Stimulated activated CD4-positive, alpha-beta T cell treated with anti-CD3 and anti-CD28 coated beads, Interleukin-4, amount 100 ng/mL, for 1 hour (primary cell): Measurements from ENCODE around the gene CDH13.

Experiments used
- DNase-seq: peaks from one replicate; pipeline ENCODE4 v3.0.0-alpha.2; 2020

Gene CDH13

DNA sequence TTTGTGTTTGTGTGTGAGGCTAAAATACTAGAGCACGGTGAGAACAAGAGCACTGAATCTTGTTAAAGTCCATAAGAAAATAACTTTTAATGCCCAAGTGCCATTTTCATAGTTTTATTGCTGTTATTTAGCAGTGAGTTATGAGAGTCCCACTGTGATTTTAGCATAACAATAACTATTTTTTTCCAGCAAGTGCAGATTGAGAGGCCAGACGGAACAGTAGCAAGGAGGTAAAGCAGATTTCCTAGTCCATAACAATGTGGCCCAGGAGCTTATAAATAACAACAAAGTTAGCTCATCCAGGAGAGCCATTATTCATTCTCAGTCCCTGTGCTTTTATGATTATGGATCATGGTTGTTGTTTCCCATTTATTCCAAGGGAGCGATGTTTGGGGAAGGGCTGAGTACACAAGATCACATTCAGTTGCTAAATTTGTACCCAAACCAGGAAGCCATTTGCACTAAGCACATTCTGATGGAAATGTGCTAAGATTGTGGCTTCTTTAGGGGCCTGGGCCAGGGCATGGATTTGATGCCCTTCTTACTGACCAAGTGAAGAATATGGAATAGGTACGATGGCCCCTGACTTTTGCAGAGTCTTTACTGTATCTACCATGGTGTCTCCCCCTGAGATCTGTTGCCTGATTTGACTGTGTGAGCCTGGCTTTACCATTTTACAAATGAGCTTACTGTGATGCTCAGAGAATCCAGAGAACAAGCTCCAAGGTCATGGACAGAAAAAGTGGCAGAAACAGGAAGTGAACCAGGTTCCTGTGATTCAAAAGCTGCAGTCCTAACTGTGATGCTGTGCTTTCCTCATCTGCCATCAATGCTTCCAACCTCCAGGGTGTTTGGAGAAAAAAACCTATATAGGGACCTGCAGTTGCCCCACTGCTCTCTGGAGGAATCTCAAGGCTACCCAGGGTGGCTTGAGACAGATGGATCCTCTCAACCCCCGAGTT lies 976.3 kb downstream of the CDH13 start:
- no peak for DNase-seq

DNA sequence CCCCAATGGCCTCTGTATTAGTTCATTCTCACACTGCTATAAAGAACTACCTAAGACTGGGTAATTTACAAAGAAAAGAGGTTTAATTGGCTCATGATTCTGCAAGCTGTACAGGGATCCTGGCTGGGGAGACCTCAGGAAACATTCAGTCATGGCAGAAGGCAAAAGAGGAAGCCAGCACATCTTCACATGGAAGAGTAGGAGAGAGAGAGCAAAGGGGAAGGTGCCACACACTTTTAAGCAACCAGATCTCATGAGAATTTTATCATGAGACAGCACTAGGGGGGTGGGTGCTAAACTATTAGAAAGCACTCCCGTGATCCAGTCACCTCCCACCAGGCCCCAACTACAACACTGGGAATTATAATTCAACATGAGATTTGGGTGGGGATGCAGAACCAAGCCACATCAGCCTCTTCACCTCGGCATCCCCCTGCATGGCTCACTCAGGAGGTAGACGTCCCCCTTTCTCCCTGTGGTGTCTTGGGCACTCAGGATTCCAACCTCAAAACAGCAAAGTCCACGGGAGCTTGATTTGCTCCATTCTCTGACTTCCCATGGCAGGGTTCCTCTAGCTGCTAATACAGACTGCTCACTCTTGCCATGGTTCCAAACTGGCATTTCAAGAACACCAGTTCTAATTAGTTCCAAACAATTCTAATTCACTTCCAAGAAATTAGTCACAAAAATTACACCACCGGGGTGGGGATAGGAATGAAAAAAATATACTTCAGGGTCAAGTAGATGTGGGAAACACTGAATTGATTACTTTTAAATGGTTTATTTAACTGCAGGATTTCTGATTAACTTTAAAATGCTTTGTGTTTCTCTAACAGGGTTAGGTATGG lies 977.2 kb downstream of the CDH13 start:
- no peak for DNase-seq

DNA sequence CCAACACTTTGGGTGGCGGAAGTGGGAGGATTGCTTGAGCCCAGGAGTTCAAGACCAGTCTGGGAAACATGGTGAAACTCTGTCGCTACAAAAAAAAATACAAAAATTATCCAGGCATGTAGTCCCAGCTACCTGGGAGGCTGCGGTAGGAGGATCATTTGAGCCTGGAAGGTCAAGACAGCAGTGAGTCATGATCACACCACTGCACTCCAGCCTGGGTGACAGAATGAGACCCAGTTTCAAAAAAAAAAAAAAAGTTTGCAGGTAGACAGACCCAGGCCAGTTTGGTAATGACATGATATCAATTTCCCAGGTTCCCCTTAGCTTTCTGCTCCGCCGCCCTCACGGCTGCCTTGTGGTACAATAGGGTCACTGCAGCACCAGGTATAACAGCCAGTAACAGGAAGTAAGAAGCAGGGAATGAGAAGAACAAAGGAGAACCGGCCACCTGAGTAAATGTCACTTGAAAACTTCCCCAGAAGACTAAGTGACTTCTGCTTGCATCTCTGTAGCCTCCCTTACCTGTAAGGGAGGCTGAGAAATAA lies 979.8 kb downstream of the CDH13 start:
- DNase-seq, result no peak

DNA sequence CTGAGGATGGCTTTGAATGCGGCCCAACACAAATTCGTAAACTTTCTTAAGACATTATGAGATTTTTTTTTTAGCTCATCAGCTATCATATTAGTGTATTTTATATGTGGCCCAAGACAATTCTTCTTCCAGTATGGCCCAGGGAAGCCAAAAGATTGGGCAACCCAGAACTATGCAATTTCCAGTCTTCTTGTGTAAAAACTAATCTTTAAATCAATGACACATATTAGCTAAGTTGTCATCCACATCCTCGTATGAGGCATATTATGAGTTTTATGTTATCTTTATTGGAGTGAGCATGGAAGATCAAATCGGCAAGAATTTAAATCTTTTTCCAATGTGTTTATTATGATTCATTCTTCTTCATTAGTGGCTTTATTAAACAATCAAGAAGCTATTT lies 982.4 kb downstream of the CDH13 start:
- no peak for DNase-seq

DNA sequence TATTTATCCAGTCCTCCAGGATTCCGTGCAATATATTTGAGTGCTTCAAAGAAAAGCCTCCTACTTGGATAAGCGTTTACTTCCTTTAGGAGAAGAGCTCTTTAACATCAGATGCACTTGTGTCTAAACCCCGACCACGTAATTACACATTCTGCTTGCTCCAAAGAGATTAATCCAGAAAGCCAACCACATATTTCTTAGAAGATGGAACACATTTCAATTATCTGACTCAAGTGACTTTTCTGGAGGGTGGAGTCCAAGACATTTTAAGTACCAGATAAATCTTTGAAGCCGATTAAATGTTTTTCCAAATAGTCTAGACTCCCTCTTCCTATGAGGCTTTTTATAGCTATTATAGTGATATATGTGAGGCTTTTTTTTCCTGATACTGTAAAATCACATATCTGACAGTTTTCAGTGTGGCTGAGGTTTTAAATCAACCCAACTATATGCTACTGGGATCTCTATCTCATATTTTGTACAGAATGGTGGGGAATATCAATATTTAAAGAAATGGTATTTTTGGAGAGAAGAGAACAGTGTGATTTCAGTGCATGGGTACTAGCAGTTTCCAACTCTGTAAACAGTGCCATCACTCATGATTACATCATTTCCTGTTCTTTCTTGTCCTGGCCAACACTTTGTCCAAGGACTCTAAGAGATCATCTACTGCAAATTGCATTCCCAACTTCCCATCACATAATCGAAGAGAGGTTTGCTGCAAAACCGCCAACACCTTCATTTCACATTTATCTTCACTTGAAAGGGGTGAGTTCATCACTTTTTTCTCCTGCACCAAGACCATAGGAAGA lies 988.6 kb downstream of the CDH13 start:
- DNase-seq, result no peak

DNA sequence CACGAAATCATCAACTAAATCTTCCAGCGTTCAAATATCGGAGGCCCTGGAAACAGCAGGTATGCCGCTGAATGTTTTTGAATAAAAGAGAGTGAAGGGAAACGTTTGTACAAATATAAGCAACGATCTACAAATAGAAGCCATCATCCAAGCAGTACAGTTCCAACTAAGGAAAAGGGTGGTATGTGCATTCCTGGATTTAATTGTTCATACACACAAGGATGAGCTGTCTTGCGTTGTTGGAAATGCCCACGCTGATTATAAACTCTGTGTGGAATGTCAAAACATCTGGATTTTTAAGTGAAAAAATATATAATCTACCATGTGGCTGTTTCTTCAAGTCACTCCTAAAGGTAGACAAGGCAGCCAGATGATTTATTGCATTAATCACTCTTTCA lies 989.2 kb downstream of the CDH13 start:
- DNase-seq, result no peak

DNA sequence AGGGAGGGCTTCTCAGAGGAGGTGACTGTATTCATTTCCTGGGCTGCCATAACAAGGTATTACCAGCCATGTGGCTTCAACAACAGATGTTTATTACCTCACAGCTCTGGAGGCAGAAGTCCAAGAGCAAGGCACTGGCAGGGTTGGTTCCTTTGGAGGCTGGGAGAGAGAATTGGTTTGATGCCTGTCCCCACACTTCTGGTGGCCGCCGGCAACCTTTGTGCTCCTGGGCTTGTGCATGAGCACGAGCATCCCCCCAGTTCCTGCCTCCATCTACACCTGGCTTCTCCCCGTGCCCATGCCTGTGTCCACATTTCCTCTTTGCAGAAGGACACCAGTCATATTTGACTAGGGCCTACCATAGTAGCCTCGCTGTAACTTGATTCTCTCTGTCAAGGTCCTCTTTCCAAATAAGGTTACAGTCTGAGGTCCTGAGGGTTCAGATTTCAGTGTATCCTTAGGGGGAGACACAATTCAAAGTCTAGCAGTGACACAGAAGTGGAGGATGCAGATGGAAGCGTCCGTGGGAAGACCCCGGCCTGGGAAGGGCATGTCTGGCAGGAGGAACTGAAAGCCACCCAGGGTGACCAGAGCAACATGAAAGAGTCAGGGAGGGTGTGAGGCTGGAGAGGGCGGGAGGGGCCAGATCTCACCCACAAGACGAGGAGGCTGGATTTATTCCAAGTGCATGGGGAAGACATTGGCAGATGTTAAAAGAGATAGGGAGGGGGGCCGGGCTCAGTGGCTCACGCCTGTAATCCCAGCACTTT lies 992.8 kb downstream of the CDH13 start:
- no peak for DNase-seq

DNA sequence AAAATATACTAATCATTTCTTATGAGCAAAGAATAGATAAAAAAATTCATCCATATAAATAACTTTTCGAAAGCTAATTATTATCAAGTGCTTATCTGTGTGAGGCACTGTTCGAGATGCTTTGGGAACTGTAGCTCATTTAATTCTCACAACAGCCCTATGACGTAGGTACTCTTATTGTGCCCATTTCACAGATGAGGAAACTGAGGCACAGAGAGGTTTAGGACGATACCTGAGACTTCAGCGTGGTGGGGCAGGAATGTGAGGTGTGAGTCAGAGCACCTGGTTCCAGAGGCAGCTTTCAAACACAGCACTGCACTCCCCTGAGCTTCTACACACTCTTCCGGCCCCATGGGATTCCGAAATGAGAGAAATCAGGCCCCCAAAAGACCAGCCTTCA lies 995.2 kb downstream of the CDH13 start:
- no peak for DNase-seq

DNA sequence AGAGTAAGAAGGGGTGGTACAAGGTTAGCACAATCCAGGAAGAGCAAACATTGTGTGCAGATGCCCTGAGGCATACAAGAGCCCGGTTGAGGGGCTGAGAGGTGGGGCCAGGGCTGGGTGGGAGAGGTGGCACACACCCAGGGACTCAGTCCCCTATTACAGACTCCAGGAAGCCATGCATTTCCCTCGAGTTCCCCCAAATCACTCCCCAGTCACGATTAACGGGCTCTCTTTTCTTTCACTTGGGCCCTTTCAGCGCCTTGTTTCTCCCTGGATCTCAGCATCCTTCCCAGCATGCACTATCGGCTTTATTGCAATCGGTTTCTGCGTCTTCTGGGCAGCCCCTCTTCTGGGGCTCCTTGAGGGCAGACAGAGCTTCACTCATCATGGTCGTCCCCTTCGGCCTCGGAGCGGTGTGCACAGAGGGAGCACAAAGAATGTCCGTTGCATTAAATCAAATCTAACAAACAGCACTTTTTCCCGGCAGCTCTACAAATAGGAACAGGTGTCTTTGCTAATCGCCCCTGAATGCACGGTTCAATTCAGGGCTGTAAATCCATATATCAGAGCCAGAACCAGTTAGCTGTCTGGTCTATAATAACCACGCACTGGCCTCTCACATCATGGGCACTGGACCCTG lies 996.4 kb downstream of the CDH13 start:
- no peak for DNase-seq

DNA sequence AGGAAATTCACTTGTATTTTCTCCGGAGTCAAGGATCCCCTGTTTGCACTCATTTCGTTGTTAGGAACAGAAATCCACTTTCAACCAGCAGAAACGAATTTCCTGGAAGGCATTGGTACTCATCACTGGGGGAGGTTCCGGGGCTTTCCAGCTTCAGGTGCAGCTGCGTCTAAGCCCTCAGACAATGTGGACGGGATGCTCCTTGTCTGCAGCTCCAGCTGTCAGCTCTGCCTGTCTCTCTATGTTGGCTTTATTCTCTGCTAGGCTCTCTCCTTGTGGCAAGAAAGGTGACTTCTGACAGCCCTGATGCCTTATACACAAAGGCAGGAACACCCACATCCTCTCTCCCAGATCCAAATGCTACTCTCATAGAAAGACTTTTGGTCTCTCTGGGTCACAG lies 997.1 kb downstream of the CDH13 start:
- no peak for DNase-seq

DNA sequence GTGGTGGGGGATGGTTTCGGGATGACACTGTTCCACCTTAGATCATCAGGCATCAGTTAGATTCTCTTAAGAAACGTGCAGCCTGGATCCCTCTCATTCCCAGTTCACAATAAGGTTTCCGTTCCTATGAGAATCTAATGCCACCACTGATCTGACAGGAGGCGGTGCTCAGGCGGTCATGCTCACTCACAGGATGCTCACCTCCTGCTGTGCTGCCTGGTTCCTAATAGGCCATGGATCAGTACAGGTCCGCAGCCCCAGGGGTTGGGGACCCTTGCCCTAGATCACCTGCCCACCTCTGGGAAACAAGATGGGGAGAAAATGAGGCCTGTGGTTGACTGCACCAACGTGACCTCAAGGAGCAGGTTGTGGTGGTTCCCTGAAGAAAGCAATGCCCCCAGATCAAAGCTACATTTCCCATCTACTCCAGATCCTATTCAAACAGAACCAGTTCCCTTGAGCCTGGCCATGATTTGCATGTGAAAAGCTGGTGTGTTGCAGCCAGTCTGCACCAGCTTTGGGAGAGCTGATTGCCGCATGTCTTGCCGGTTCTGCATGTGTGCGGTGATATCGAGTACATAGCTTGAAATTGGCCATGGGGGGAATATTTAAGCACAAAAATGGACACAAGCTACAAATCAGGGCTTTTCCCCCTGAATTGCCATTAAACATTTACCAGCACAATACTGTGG lies 997.8 kb downstream of the CDH13 start:
- no peak for DNase-seq

DNA sequence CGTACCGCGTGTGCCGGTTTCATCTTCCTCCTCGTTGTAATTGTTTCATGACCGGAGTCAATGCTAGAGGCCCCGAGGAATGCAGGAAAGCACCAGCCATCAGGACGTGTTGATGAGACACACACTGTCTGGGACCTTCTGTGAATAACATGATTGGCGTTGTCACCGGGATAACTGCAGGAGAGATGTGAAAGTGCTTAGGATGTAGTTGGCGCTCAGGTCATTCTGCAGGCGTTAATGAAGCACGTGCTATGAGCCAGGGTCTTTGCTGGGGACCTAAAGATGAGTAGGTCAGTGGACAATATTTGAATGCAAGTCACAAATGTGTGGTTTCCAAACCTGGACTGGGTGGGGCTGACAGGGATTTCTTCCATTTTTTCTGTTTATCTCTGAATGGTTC lies 999.4 kb downstream of the CDH13 start:
- DNase-seq, result no peak

DNA sequence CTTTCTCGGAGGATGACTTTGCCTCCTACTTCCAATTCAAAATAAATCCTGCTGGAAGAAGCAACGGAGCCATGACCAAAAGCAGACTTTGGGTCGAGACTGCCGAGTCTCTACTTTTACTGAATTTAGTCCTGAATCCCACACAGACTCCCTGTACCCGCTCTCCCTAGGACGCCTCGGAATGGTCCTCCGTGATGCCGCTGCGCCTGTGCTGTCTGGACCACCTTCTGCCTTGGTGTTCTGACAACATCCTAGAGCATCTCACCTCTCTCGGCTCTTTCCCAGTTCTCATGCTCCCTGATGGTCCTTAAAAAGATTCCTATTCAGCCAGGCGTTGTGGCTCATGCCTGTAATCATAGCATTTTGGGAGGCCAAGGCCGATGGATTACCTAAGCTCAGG lies 999.9 kb downstream of the CDH13 start:
- DNase-seq, result no peak

DNA sequence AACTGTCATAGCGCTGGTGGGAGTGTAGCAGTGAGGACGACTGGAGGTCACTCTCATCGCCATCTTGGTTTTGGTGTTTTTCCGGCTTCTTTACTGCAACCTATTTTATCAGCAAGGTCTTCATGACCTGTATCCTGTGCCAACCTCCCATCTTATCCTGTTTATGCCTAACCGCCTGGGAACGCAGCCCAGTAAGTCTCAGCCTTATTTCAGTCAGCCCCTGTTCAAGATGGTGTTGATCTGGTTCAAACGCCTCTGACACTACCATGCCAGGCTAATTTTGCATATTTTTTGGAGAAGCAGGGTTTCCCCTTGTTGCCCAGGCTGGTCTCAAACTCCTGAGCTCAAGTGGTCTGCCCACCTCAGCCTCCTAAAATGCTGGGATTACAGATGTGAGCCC lies 1001.2 kb downstream of the CDH13 start:
- no peak for DNase-seq

DNA sequence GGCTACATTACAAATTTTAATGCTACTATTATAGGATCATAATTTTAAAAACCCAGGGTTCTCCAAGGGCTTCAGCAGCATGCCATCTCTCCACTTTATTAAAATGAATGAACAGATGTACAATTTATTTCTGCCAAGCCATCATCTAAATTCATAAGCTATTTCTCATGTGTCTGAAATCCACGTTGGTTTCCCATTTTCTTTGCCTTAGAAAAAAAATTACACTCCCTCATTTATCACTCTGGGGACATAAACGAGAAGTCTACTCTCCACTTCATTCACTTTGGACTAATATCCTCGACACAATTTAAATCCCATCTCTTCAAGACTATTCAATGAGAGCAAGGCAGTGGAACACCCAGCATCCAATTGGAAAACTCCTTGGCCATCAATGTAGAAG lies 1002.7 kb downstream of the CDH13 start:
- DNase-seq, result no peak

DNA sequence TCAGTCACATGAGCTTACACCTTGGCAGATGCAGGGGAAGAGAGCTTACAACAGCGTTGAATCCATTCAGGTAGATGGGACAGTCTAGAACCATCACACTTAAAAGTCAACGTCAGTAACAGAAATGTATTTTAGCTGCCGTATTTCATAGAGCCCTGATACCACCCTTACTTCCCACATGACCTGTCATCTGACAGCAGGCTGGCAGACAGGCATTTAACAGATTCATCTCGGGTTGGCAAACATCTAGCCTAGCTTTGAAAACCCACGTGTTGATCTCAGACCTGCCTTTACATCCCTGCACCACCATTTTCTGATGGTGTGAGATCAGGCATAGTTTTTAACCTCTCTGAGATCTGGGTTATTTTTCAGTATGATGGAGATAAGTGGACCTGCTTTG lies 1003.1 kb downstream of the CDH13 start:
- DNase-seq, result no peak

DNA sequence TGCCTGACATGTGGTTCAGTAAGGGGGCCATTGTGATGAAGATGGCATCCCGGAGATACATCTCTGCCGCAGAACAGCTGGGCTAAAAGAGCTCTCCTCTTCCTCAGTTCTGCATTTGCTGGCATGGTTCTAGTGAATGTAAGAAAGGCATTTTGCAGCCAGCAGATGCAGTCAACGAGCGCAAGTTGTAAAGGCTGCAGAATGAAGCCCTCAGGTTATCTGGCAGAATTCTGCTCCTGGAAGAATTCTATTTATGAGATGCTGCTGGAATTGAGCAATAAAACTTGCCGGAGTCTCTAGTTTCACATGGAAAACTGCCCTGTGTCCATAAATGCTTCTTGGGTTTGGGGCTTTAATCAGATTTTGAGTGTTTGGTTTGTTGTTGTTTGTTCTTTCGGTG lies 1004.2 kb downstream of the CDH13 start:
- no peak for DNase-seq

DNA sequence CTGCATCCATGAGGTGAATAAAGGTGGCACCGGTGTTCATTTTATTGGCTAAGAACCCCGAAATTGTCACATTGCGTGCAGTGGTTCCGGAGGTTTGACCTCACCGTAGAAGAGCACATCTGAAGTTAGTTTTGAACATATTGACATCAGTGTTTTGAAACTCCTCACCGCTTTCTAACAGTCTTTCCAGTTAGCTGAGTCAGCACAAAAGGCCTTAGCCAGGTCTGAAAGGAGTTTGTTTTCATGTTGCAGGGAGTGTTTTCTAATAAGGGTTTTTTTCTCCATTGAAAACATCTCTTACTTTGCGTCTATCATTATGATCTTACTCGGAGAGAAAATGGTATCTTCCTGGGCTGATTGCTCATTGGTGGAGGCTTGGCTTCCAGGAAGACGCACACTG lies 1006.5 kb downstream of the CDH13 start:
- no peak for DNase-seq

DNA sequence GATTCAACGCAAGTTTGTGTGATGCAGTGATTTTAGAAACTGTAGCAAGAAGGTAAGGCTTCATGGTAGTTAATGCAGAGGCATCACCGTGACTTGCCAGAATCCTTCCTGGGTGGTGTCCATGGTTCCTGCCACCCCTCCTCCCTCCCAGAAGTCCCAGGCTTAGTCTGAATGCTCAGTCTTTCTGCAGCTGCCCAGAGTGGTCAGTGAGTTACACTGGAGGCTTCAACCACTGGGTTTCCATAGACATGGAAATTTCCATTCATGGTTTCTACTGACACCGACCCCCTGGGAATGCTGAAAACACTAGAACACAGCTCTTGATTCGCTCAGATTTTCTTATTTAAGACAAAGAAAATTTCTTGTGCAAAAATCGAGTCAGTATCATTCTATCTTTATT lies 1021.6 kb downstream of the CDH13 start:
- DNase-seq, result no peak

DNA sequence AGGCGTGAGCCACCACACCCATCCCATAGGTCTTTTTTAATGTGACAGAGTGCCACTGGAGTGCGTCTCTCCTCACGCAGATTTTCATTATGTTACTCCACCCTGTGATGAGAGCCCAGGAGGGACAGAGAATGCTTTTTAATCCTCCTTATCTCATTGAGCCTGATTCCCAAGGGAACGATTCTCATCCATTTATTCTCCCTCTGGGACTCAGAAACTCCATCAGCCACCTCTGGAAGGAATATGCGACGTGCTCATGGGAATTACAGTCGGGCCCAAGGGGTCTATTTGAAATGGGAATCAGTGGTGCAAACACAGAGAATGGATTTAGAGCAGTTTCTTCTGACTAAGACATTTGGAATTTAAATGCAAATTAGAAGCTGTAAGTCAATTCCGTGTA lies 1025.1 kb downstream of the CDH13 start:
- DNase-seq, result no peak

DNA sequence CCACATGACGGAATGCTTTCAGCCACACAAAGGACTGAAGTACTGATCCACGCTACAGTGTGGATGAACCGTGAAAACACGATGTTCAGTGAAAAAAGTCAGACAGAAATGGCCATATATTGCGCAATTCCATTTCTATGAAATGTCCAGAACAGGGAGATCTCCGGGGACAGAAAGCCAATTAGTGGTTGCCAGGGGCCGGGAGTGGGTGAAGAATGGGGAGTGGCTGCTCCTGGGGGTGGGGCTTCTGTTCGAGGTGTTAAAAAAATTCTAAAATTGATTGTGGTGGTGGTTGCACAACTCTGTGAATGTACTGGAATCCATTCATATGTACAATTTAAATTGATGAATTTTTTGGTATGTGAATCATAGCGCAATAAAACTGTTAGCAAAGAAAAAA lies 1026.2 kb downstream of the CDH13 start:
- no peak for DNase-seq
